Stimulated activated CD8-positive, alpha-beta memory T cell treated with anti-CD3 and anti-CD28 coated beads, Interleukin-7, amount 100 ng/mL, for 4 hours (primary cell): Measurements from ENCODE around the gene IFNGR1.
"Not testable (repeated sequence)": the region's sequence is repeated elsewhere in the genome, so short reads cannot be mapped to it uniquely, and the experiment has no call there.

Experiments used
- DNase-seq, 2 donors: peaks; one replicate each; pipeline ENCODE4 v3.0.0-alpha.2; 2020; ENCODE audit warnings: low read depth in 2 of 2

The IFNGR1 gene

GRCh38 chr6:137218917-137219663 is at the start of gene IFNGR1:
TSS of gene IFNGR1 (minus strand) at chr6:137219385. CDS start at chr6:137219327, 58 bp downstream.
- peak; percentile 85 to 93 for DNase-seq

- DNase-seq = no peak
Observed at GRCh38 chr6:137268911-137269310, 49.7 kb upstream of the IFNGR1 start.

DNA sequence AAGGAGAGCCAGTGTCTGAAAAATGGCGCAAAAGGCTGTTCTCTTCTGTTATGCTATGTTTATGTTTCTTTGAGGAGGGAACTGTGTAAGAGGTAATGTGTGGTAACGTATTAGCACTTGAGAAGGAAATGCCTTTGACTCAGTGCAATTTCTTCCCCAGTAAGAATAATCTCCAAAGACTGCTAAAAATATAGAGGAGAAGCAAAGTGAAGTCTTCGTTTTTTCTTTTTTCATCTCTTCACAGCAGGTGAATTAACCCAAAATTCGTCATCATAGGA is 47.1 kb upstream of the IFNGR1 start:
- no peak for DNase-seq

GRCh38 chr6:137265561-137266308 is 46.5 kb upstream of the IFNGR1 start:
- DNase-seq = no peak

GRCh38 chr6:137264311-137265075 is 45.3 kb upstream of the IFNGR1 start:
- no peak for DNase-seq

- no peak for DNase-seq
Observed at GRCh38 chr6:137261761-137262160, 42.6 kb upstream of the IFNGR1 start.

GRCh38 chr6:137261361-137261760 is 42.2 kb upstream of the IFNGR1 start:
- DNase-seq = no peak

GRCh38 chr6:137260217-137260616 is 41.0 kb upstream of the IFNGR1 start:
- no peak for DNase-seq

DNA sequence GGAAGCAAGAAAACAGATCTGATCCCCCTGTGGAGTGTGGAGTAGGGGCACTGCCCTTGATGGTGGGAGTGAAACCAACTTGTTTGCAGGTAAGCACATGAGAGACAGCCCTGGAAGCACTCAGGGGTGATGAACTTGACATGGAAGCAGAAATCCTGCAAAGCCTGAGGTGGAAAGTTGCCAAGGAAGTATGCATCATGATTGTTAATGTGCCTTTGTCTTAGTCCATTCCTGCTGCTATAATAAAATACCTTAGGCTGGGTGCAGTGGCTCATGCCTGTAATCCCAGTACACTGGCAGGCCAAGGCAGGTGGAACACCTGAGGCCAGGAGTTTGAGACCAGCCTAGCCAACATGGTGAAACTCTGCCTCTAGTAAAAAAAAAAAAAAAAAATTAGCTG is 40.2 kb upstream of the IFNGR1 start:
- no peak for DNase-seq

DNA sequence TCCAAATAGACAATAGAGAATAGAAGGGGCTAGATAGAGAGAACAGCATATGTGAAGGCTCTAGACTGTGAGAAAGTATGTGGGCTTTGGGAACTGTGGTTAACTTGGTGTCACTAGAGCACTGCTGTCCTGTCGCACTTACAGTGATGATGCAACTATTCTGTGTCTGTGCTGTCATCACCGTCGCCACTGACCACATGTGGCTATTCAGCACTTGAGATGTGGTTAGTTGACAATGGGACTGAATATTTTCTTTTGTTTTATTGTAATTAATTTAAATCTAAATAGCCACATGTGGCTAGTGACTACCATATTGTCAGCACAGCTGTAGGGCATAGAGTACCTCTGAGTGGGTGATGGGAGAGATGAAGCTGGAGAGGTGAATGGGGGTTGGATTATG is 39.0 kb upstream of the IFNGR1 start:
- DNase-seq = peak; percentile 8 to 33

DNA sequence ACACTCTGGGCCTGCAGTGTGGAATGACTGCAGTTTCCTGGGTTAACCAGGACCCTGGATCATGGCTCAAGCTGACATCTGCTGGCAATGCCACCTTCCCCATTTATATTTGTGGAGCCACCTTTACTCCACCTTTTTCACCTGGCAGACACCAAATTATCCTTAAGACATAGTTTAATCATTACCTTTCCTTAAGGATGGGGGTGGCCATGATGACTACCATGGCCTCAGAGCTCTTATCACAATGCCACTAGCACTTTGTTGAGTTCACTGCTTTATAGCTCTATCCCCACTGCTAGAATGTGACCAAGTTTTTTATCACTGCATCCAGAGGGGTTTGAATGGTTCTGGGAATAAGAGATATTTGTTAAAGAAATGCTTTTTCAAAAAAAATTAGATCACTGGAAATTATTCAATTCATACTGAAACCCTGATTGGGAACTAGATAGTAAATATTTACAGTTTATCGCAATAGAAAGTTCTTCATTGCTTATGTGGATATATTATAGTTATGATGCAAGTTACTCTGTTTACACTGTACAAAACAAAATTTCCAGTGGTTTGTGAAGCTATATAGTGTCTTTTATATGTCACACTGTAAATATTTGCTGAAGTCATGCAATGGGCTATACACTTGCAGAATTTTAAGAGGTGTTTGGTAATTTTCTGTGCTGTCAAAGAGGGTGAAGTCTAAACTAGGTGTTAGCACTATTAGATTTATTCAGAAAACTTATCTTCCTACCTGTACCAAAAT is 37.3 kb upstream of the IFNGR1 start:
- DNase-seq = no peak

GRCh38 chr6:137254966-137255365 is 35.8 kb upstream of the IFNGR1 start:
- no peak for DNase-seq

- DNase-seq = not testable (repeated sequence)
Observed at GRCh38 chr6:137254430-137254829, 35.2 kb upstream of the IFNGR1 start.

- no peak for DNase-seq
Observed at GRCh38 chr6:137248702-137249101, 29.5 kb upstream of the IFNGR1 start.

DNA sequence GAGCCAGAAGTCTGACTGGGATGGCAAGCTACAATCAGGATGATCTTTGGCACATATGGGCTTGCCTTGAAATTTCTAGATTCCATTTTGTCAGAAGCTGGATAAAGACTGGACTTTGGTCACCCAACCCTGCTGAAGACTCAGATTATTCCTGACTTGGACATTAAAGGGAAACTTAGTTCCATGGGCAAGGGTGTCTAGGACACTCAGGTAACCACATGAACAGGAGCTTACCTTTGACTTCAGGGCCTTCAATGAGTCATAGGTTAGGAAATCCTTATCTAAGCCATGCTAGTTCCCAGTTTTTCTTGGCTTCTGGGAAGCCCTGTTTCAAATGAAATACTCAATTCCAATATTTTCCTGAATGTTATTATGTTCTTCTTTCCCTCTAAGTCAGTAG is 28.5 kb upstream of the IFNGR1 start:
- no peak for DNase-seq

GRCh38 chr6:137246791-137247202 is 27.6 kb upstream of the IFNGR1 start:
- DNase-seq = no peak

DNA sequence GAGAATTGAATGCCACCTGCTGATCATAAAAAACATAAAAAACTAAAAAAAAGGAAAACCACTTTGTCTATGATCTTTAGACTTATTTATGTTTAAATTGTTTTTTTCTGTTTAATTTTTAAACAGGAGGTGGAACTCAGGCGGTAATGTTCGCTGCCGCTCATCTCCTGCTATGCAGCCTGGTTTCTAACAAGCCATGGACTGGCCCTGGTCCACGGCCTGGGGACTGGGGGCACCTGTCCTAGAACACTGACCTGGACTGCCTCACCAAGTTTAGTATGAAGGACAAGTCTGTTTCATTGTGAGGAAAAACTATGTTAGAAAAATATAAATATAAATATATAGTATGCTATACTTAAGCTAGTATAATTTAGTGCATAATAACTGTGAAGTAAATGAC is 27.0 kb upstream of the IFNGR1 start:
- no peak for DNase-seq

DNA sequence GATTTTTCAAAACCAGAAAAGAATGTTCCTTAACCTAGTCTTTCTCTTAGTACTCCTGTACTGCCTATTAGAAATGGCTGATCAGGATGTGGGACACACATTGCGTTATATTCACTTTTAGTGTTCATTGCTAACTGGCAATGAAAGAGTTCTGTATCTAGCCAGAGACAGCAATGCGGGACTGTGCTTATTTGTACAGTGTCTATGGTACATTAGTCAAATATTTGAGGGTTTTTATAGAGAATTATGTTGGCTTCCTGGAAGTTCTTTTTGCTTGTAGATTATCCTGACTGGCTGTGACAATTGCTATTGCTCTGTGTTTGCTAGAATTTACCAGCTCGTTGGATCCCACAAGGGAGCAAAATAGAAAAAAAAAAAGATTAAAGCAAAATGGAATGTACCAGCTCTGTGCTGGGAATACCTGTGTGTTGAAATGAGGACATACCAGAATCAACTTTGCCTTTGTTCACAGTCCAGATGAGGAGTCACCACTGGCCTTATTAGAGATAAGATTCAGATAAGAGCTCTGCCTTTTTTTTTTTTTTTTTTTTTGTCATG is 22.4 kb upstream of the IFNGR1 start:
- DNase-seq = no peak

- no peak for DNase-seq
Observed at GRCh38 chr6:137240168-137240567, 21.0 kb upstream of the IFNGR1 start.

DNA sequence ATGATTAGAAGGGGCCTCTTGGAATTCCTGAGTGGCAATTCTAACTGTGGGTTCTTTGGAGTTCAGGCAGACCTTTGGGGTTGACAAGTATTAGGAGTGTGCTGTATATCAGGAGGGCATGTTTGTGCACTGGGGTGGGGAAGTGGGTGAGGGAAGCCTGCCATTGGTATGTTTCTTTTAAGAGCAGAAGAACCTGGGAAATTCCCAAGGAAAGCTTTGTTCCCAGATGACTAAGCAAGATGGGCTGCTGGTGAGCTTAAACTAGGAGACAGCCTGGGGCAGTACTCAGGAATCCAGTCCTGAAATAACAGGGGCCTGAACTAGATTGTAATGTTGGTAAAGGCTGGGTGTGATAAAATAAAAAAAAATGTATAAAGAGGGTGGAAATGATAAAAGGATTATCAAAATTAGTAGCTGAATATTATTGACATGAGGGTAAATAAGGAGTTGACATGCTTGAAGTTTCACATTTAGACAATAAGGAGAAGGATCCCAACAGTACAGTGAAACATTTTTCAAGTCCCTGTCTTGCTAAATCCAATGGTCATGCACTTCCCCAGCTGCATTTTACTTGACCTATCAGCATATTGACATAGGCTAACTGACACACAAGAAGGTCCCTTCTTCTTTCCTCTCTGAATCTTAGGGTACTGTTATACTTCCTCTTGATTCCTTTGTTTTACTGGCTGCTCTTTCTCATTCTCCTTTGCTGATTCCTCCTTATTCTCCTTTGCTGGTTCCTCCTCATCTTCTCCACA is 18.4 kb upstream of the IFNGR1 start:
- no peak for DNase-seq
